Adrenal gland (tissue), 5 donors: ENCODE data around the gene RPS6KA2.

ENCODE experiments used
- POLR2A ChIP-seq, 2 donors: fragments of 450-650 bp; IDR thresholded peaks; one replicate each; pipeline ENCODE4 v1.6.1; 2017; ENCODE audit warnings: antibody characterized with exemption in 2 of 2, mild to moderate bottlenecking in 2 of 2, moderate library complexity in 1 of 2
- TF ChIP-seq, protein P1 (sequence below), 6 experiments: fragments of 450-650 bp in 4 of 6; fragments of 200-600 bp in 2 of 6; sonication (generic) in 1 of 6; IDR thresholded peaks; 1 replicate in 5 of 6; 2 replicates in 1 of 6; pipeline versions ENCODE4 v1.5.1 to v1.8.0; 2016 to 2021; ENCODE audit warnings: antibody characterized with exemption in 6 of 6, mild to moderate bottlenecking in 2 of 6, moderate library complexity in 1 of 6
- donor health status: DM: no; HTN: no; CAD: no.

DNA sequence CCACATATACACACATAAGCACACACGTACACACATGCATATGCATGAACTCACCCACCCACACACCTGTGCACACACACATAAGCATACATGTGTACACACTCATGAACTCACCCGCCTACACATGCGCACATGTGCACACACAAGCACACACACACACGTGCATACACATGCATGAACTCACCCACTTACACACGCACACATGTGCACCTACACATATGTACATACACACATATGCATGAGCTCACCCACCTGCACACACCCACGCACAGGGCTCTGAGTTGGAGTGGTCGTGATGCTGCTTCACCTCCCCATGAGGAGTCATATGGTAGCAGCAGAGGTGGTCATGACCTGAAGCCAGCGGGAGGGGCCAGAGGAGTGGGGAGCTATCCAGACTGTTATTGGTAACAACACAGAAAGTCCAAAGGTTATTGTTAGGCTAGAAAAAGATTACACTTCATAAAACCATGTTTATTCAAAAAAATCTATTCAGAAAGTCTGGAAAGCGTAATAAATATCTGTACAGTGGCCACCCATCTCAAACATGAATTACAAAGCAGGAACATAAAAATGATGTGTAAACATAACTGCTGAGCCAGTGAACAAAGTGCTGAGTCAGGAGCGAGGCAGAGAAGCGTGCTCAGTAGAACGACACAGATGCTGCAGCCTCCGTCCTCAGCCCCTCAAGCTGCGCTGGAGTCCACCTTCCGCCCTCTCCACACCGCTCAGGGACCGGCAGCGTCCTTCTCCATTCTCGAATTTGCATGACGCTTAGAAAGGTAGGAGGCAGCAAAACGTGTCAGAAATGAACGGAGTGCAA lies 217.9 kb downstream of the RPS6KA2 start:
- no peak for TF ChIP-seq POLR2A (IDR thresholded peaks at IDR 0.05)
- TF ChIP-seq, protein P1, sequence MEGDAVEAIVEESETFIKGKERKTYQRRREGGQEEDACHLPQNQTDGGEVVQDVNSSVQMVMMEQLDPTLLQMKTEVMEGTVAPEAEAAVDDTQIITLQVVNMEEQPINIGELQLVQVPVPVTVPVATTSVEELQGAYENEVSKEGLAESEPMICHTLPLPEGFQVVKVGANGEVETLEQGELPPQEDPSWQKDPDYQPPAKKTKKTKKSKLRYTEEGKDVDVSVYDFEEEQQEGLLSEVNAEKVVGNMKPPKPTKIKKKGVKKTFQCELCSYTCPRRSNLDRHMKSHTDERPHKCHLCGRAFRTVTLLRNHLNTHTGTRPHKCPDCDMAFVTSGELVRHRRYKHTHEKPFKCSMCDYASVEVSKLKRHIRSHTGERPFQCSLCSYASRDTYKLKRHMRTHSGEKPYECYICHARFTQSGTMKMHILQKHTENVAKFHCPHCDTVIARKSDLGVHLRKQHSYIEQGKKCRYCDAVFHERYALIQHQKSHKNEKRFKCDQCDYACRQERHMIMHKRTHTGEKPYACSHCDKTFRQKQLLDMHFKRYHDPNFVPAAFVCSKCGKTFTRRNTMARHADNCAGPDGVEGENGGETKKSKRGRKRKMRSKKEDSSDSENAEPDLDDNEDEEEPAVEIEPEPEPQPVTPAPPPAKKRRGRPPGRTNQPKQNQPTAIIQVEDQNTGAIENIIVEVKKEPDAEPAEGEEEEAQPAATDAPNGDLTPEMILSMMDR (IDR thresholded peaks at IDR 0.05), result no peak
